C4-2B (cell line): Measurements from ENCODE around the gene DNAH9.
A peak's percentile ranks its signal among the peaks of the same experiment; 100 is the strongest.

Source experiments
- H3K27ac ChIP-seq: fragments of 450-650 bp; 2 replicates; pipeline ENCODE4 v1.5.1; 2017
- CTCF ChIP-seq: fragments of 450-650 bp; conservative IDR thresholded peaks from 2 replicates; pipeline ENCODE4 v1.5.1; 2017; ENCODE audit warnings: mild to moderate bottlenecking
- ZFX ChIP-seq: fragments of 450-650 bp; IDR thresholded peaks from 2 replicates; pipeline ENCODE4 v1.6.1; 2017

The DNAH9 gene

DNA sequence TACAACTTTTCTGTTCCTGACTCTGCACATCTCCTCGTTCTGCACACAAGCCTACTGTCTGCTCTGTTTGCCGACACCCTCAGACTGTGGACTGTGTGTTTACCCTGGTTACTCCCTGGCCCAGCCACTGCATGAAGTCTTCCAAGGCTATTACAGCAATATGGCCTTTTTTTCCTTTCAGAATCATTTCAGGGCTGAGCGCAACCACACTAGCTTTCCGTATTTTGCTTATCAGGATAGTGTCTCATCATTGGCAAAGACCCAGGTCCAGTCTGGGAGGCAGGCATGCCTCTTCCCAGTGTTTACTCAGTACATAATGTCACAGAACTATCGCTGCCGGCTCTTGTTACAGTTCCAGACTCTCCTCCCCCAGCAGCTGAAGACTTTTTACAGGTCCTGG, 10.1 kb downstream of the DNAH9 start:
- peak overlapping the region; percentile 79 for H3K27ac ChIP-seq
- TF ChIP-seq ZFX (no peak; the same call in 1 of the 2 replicates), CTCF (no peak)

DNA sequence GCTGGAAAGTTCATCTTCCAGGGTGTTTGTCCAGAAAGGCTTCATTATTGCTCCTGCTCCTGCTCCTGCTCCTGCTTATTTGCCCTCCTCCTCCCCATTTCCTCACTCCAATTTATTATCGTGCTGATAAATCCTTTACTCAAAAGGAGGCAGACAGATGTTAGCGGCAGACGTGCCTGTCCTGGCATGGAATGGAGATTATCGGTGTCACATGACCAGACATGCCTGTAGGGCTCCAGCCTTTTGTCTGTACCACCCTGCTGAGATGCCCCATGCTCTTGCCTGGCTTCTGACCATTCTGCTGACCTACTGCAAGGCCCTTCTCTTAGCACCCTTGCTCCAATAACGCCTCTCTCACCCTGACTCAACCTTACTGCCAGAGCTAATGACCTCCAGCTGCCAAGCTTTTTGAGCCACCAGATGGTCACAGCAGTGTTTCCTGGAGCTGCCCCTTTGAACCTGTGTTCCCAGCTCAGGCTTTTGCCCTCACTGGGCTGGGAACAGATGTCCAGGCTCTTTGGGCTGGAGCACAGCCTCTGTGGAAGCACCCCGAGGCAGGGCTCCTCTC, 12.8 kb downstream of the DNAH9 start:
- TF ChIP-seq ZFX (no peak), CTCF (no peak)
- 0 out of 2 replicates have a peak overlapping the region, but pooled peaks have one; percentile 0 for H3K27ac ChIP-seq

- TF ChIP-seq CTCF (no peak), ZFX (no peak)
- no peak overlapping the region for H3K27ac ChIP-seq
Measured at GRCh38 chr17:11612956-11613355, 14.7 kb downstream of the DNAH9 start.

DNA sequence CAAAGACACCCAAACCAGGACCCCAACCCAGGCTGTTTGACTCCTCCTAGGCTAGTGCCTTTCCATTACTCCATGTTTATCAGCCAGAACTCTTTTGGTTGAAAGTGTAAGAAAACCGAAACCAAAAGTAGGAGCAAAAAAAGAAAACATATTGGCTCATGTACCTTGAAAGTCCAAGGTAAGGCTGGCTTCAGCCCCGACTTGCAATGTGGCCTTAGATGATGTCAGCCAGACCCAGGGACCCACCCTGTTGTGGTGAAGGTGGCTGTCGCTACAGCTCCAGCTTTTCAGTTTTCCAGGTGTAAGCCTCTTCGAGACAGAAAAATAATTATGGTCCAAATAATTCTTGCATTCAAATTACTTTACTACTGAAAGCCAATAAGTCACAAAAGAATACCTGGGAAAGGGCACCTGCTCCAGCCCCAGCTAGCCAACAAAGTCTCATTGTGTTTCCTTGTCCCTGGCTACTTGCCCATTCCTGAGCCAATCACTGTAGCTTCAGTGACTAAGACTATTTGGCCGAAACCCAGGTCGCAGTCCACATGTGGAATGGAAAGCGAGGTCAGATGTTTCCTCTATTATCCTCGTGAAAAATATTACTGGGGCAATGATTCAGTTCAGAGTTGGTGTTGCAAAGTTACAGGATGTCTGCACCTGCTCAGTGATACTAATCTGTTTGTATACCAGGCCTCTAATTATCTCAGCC, 20.7 kb downstream of the DNAH9 start:
- TF ChIP-seq ZFX (no peak), CTCF (no peak)

GRCh38 chr17:11622492-11622891, 24.2 kb downstream of the DNAH9 start:
- H3K27ac ChIP-seq, result no peak overlapping the region
- TF ChIP-seq ZFX, result no peak
- TF ChIP-seq CTCF, result no peak

More for the DNA sequence above, 20.7 kb downstream of the DNAH9 start:
- no peak overlapping the region for H3K27ac ChIP-seq

DNA sequence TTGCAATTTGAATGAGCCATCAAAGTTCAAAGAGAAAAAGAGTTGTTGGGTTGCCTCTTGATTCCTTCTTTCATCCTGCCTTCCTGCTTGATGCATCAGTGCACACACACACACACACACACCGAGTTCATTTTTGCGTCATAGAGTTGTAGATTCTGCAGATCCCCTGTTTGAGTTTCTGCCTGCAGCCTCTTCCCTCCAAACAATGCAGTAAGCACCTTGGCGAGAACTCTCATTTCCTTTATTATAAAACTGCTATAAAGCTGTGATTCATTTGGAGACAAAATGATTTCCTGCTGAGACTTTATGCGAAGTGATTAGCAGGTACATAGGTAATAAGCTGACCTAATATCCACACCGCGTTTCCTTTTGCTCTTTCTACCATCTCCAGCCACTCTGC, 26.7 kb downstream of the DNAH9 start:
- TF ChIP-seq ZFX, result no peak
- no peak for TF ChIP-seq CTCF

GRCh38 chr17:11625878-11626277, 27.6 kb downstream of the DNAH9 start:
- H3K27ac ChIP-seq, result no peak overlapping the region
- TF ChIP-seq CTCF (no peak), ZFX (no peak)

More for the DNA sequence above, 26.7 kb downstream of the DNAH9 start:
- H3K27ac ChIP-seq, result no peak overlapping the region
